Esophagus mucosa (tissue), 1 donor: ENCODE data around the gene ADGRD1. TPM values are rescaled to one million over a fixed set of nuclear protein-coding genes. Genes with fewer than 3 reads are reported as not detected.
"Not testable (repeated sequence)": the region's sequence is repeated elsewhere in the genome, so short reads cannot be mapped to it uniquely, and the experiment has no call there.

Source experiments
- ATAC-seq: fragments of 200-7000 bp; cut with Tn5 transposase; one replicate; pipeline ENCODE4 v1.9.1; 2020
- total RNA-seq: library from RNA; stranded (reverse); gene quantifications from one replicate; pipeline ENCODE4 v1.2.4, GENCODE V29; 2023
- donor health status: DM: yes; HTN: yes; CAD: no.

The ADGRD1 gene
- total RNA-seq, 1 donor from 2014 or later, result 2.5 TPM

DNA sequence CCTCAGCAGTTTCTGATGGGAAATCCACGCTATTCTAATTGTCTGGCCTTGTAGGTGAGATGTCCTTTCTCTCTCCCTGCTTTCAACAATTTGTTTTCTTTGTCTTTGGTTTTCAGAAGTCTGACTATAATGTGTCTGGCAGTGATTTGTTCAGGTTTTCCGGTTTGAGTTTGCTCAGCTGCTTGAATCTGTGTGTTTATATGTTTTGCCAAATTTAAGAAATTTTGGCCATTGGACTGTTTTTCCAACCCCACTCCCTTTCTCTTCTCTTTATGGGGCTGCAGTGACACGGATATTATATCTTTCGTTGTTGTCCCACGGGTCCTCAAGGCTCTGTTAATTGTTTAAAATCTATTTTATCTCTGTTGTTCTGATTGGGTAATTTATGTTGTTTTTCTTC is 105.0 kb downstream of the ADGRD1 start:
- no peak for ATAC-seq

DNA sequence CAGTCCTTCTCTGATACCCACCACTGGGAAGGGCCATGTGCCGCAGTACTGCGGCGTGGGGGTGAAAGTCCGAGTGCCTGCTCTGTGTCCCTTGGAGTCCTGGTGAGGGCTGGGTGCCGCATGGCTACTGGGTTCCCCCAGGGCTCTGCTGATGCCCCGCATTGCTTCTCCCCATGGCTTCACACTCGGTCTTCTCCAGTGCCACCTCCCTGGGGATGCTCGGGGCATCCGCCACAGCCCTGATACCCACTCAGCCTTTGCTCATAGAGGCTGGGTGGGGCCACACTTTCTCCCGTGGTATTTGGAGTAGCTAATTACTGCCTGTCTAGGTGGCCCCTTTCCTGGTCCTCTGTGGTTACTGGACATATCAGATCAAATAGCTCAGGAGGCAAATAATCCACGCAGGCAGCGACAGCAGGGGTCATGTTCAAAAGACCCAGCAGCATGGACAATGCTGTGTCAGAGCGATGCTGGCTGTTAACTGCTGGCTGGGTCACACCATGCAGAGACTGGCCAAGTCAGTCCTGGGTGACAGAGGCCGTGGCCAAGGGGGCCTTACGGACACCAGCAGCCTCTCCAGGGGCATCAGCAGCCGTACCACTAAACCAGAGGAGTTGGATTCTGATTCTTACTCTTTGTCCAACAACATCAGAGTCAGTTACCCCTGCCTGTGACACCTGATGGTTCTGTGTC is 106.5 kb downstream of the ADGRD1 start:
- no peak for ATAC-seq

DNA sequence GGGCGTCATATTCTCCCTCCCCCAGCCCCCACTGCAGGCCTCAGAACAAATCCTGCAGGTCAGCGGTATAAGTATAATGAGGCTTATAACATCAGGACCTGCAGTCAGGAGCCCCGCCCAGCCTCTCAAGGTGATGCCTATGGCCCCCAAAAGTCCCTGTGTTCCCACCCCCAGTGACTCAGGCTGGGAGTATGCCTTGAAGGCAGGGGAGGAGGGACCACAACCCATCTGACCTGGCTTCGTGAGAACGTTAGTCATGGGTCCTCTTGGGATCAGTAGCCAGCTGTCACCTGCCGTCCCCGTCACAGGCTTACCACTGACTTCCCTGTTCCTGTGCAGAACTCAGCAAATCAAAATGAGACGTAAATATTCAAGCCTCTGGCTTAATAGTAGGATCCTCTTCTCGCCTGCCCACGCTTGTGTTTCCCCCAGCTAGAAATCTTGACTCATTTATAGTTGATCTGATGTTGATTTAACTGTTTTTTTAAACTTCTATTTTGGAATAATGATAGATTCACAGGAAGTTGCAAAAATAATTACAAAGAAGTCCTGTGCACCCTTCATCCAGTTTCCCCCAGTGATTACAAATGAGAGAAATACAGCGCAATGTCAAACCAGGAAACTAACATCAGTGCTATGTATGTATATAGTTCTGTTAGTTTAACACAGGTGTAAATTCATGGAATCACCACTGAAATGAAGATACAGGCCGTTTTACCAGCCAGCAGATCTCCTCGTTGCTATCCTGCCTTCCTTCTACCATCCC is 107.5 kb downstream of the ADGRD1 start:
- ATAC-seq, result no peak

GRCh38 chr12:131063413-131063812 is 109.7 kb downstream of the ADGRD1 start:
- no peak for ATAC-seq

GRCh38 chr12:131063960-131064359 is 110.3 kb downstream of the ADGRD1 start:
- no peak for ATAC-seq

DNA sequence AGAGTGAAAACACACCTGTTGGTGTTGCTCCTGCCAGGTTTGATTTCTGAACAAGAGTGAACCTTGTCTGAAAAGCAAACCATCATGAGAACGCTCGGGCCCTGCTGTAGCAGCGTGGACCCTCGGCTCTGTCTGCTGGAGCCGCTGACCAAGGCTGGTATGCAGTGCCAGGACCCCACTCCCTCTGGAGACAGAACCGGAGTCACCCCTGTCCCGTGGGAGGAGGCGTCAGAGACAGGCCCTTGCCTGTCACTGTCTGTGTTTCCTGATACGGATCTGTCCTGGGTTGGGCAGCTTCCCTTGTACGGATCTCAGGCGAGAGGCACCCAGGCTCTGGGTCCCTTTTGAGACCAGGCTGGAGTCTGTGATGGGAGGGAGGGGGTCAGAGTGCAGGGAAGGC is 111.6 kb downstream of the ADGRD1 start:
- no peak for ATAC-seq

DNA sequence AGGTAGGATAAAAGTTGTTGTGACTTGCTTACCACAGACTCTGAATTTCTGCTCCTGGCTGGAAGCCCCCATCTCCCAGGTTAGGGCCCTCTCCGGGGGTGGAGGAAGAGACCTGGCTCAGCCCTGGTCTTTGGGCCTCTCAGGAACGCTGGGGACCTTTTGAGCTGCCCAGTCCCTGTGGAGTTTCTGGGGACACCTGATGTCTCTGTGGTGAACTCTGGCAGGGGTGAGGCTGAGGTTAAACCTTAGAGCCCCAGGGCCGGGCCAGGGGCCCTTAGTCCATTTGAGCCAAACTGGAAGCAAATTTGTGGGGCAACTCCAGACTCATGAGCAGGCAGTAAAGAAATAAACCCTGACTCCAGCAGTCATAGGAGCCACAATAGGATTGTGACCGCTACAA is 112.1 kb downstream of the ADGRD1 start:
- ATAC-seq, result no peak

GRCh38 chr12:131066207-131066885 is 112.6 kb downstream of the ADGRD1 start:
- ATAC-seq, result no peak

GRCh38 chr12:131066886-131067490 is 113.3 kb downstream of the ADGRD1 start:
- ATAC-seq, result no peak

DNA sequence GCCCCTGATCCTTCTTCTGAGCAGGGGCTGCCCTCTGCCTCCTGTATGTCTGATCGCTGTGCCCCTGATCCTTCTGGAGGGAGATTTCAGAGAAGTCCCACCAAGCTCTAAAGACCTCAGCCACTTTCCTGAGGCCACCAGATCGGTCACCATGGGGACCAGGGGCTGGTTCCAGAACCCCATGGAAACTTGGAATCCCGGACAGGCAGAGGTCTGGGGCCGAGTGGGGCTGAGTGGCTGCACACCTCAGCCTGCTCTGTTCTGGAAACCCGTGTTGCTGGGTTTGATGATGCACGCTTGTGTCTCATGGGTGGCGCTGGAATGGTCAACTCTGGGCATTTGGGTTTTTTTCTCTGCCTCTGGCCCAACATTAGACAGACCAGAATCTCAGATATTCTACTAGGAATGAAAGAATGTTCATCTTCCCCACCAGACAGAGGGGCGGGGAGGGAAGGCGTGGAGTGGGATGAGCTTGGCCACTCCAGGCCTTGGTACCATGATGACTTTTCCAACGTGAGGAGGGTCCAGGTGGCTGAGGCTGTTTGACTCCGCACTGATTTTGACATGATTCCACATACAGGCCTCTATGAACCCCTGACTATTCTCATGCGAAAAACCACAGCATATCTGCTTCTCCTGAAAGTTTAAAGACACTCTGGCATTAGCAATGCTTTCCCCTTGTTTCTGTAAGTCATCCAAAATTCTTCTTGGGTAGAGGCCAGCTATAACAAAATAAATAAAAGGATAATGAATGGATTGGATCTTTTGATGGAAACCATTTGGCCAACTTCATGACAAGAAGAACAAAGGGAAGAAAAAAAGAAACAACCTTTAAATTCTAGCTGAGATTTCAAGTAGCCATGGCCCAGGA is 114.5 kb downstream of the ADGRD1 start:
- ATAC-seq, result no peak

DNA sequence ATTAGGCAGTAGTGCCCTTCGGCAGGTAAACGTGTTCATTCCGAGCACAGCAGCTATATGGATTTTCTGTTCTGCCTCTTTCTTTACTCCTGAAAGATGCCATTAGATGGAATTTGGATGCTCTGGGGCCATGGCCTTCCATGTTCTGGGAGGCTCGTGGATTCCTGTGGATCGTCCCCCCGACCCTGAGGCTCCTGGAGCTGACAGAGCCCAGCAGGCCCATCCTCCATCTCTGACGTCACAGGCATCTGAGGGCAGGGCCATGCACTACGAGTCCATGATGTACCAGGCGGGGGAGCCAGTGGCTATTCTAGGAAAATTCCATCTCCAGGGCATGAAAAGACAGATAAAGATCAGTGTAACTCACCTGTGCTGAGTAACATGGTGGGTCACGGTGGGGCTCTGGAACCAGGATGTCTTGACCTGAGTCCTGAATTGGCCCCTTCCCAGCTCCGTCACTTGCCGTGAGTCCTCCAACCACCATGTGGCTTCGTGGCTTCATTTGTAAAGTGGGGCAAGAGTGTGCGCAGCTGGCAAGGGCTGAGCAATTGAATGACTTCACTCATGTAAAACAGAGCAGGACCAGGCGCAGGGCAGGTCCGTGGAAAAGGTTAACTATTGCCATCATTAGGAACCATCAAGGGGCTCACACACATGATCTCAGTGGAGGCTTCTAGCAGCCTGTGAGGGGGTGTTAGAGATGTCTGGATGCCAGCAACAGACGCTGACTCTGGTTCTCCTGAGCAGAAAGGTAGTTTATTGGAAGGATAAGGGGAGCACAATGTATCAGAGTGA is 115.4 kb downstream of the ADGRD1 start:
- ATAC-seq, result peak; percentile 46

GRCh38 chr12:131070136-131070535 is 116.4 kb downstream of the ADGRD1 start:
- not testable (repeated sequence) for ATAC-seq

DNA sequence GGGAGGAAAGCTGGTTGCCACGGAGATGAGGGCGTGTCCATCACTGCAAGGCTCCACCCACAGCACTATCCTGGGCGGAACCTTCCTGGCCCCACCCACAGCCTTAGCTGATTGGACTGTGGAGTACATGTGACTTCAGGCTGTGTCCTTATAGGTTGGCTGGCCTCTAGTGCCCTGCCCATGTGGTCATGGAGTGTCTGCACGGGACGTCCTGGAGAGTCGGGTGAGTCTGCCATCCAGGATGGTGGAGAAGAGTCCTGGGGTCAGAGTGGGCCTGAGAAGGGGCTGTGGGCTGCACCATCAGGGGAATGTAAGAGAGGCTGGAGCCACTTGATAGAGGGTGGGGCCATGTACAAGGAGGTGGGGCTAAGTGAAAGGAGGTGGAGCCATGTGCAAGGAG is 117.0 kb downstream of the ADGRD1 start:
- ATAC-seq, result not testable (repeated sequence)

DNA sequence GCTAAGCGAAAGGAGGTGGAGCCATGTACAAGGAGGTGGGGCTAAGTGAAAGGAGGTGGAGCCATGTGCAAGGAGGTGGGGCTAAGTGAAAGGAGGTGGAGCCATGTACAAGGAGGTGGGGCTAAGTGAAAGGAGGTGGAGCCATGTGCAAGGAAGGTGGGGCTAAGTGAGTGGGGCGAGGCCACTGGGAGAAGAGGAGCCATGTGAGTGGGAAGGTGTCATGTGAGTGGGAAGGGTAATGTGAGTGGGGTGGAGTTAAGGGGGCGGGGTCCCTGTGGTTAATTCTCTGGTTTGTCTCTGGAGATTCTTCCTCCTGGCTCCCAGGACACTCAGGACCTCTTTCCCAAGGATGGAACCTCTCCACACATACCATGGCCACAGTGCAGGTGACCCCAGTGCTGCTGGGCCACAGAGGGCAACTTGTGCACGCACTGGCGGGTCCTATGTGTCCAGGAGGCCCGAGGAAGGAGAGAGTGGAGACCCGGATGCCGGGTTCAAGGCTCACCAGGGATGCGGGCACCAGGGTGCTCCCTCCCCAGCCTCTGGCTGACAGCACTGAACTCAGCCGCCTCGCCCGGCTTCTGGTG is 117.6 kb downstream of the ADGRD1 start:
- ATAC-seq, result not testable (repeated sequence)

DNA sequence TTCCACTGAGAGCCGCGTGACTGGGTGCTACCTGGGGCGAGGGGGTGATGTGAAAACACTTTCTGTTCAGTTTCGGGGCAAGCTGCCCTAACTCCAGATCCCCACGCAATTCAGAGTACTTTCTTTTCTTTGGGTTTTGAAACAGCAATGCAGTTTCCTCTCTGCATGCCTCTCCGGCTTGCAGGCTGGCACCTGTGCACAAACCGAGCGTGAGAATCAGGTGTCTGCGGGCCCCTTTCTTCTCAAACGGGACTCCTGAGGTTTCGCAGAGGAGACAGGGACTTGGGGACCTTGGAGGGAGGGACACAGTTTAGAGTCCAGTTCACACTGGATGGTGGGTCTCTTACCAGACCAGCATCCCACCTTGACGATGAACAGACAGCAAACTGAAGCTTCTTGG is 118.2 kb downstream of the ADGRD1 start:
- not testable (repeated sequence) for ATAC-seq

- no peak for ATAC-seq
These were observed 118.9 kb downstream of the ADGRD1 start for GRCh38 chr12:131072451-131073230.

- no peak for ATAC-seq
These were observed 120.7 kb downstream of the ADGRD1 start for GRCh38 chr12:131074221-131075083.

GRCh38 chr12:131075194-131075593 is 121.5 kb downstream of the ADGRD1 start:
- ATAC-seq, result no peak

GRCh38 chr12:131075611-131076010 is 121.9 kb downstream of the ADGRD1 start:
- ATAC-seq, result no peak
